ENCODE results near the gene COQ5. TPM values are rescaled to one million over a fixed set of nuclear protein-coding genes. Genes with fewer than 3 reads are reported as not detected.

The COQ5 gene
- total RNA-seq, 4 donors from 2014 or later, result 17.9 to 33.3 (median 32.8) TPM

GRCh38 chr12:120542166-120542565 lies 13.2 kb upstream of the COQ5 start:
- H3K36me3 ChIP-seq, result peaks cover 9 to 11% of the 10 kb centered on the region in 2 donors
- H3K27me3 ChIP-seq, result no peaks in the 10 kb centered on the region
- no peaks in the 10 kb centered on the region for H3K9me3 ChIP-seq
- DNase-seq, result no peak
- no peak overlapping the region for H3K4me3 ChIP-seq (replicated peaks in 1 of 3)
- intact Hi-C loops (cut with DNase I), result no loop called here
- WGBS, 2 donors, result 93 to 99% methylated on average over 5 of the region's 5 CpGs
- peak overlapping the region in 1 of 3 donors; percentile 11 for H3K27ac ChIP-seq
- no peak for TF ChIP-seq CTCF (IDR thresholded peaks at IDR 0.05)
- no peak for TF ChIP-seq POLR2A (IDR thresholded peaks at IDR 0.05)
- H3K4me1 ChIP-seq, result peaks cover 34 to 56% of the 10 kb centered on the region in 2 donors

GRCh38 chr12:120540445-120540844 lies 11.5 kb upstream of the COQ5 start:
- no peak for TF ChIP-seq CTCF (IDR thresholded peaks at IDR 0.05)
- TF ChIP-seq POLR2A (IDR thresholded peaks at IDR 0.05), result no peak
- Histone ChIP-seq H3K27me3 (no peaks in the 10 kb centered on the region), H3K4me1 (peaks cover 41 to 72% of the 10 kb centered on the region in 2 donors), H3K36me3 (no peaks in the 10 kb centered on the region), H3K4me3 (replicated peaks in 1 of 3) (no peak overlapping the region), H3K27ac (peak overlapping the region; percentile 31 to 90 (median 43)), H3K9me3 (no peaks in the 10 kb centered on the region)
- intact Hi-C loops (cut with DNase I), result no loop called here
- WGBS, 2 donors, result 46 to 58% methylated on average over 3 of the region's 3 CpGs
- no peak for DNase-seq

GRCh38 chr12:120539303-120539702 lies 10.3 kb upstream of the COQ5 start:
- no peak for DNase-seq
- peaks cover 41 to 67% of the 10 kb centered on the region in 2 donors for H3K4me1 ChIP-seq
- 69 to 82% methylated on average over 1 of the region's 1 CpG for WGBS, 2 donors
- no peaks in the 10 kb centered on the region for H3K36me3 ChIP-seq
- H3K4me3 ChIP-seq (replicated peaks in 1 of 3), result no peak overlapping the region
- no peaks in the 10 kb centered on the region for H3K27me3 ChIP-seq
- TF ChIP-seq CTCF (IDR thresholded peaks at IDR 0.05), result no peak
- TF ChIP-seq POLR2A (IDR thresholded peaks at IDR 0.05), result no peak
- intact Hi-C loops (cut with DNase I), result no loop called here
- H3K27ac ChIP-seq, result peak overlapping the region; percentile 76 to 92 (median 90)
- no peaks in the 10 kb centered on the region for H3K9me3 ChIP-seq

GRCh38 chr12:120538281-120539156 lies 9.6 kb upstream of the COQ5 start:
- H3K4me3 ChIP-seq (replicated peaks in 1 of 3), result no peak overlapping the region
- DNase-seq, result peak; percentile 81 to 85
- no peaks in the 10 kb centered on the region for H3K27me3 ChIP-seq
- no peaks in the 10 kb centered on the region for H3K9me3 ChIP-seq
- 13 to 16% methylated on average over 6 of the region's 6 CpGs for WGBS, 2 donors
- no peaks in the 10 kb centered on the region for H3K36me3 ChIP-seq
- H3K4me1 ChIP-seq, result peaks cover 41 to 61% of the 10 kb centered on the region in 2 donors
- TF ChIP-seq POLR2A (IDR thresholded peaks at IDR 0.05), result no peak
- TF ChIP-seq CTCF (IDR thresholded peaks at IDR 0.05), result no peak
- intact Hi-C loops (cut with DNase I), result no loop called here
- H3K27ac ChIP-seq, result peak overlapping the region; percentile 76 to 92 (median 90)

- no peak overlapping the region for H3K4me3 ChIP-seq (replicated peaks in 1 of 3)
- H3K4me1 ChIP-seq, result peaks cover 41 to 61% of the 10 kb centered on the region in 2 donors
- no peaks in the 10 kb centered on the region for H3K9me3 ChIP-seq
- TF ChIP-seq POLR2A (IDR thresholded peaks at IDR 0.05), result no peak
- no peak for TF ChIP-seq CTCF (IDR thresholded peaks at IDR 0.05)
- intact Hi-C loops (cut with DNase I), result no loop called here
- H3K27me3 ChIP-seq, result no peaks in the 10 kb centered on the region
- 41 to 45% methylated on average over 4 of the region's 4 CpGs for WGBS, 2 donors
- peak overlapping the region; percentile 75 to 92 (median 90) for H3K27ac ChIP-seq
- DNase-seq, result no peak
- H3K36me3 ChIP-seq, result no peaks in the 10 kb centered on the region
Measured at GRCh38 chr12:120537856-120538220, 8.9 kb upstream of the COQ5 start.
